ENCODE measurements around the gene SLC1A1.

The SLC1A1 gene

GRCh38 chr9:4569101-4569500, 78.8 kb downstream of the SLC1A1 start:
- DNase-seq (ENCODE audit: insufficient read length) (no peak), FAIRE-seq (no peak)

DNA sequence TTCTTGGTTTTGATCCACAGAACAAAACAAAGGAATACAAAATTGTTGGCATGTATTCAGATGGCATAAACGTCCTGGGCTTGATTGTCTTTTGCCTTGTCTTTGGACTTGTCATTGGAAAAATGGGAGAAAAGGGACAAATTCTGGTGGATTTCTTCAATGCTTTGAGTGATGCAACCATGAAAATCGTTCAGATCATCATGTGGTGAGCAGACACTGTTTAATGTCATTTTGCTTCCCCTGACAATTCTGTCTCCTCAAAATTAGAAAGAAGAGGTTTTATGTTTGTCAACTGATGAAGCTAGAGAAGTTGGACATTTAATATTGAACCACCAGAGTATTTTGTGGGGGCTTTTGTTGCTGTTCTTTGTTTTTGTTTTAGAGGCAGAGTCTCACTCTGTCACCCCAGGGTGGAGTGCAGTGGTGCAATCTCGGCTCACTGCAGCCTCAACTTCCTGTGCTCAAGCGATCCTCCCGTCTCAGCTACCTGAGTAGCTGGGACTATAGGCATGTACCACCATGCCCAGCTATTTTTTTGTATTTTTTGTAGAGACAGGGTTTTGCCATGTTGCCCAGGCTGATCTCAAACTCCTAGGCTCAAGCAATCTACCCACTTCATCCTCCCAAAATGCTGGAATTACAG, 82.0 kb downstream of the SLC1A1 start:
- TF ChIP-seq POLR2A (IDR thresholded peaks at IDR 0.05; ENCODE audit: low read depth, low read length) (no peak), TAF1 (IDR thresholded peaks at IDR 0.05; ENCODE audit: borderline replicate concordance, low read depth, low read length) (no peak), POLR2AphosphoS5 (IDR thresholded peaks at IDR 0.05; ENCODE audit: low read depth, low read length) (no peak)
- FAIRE-seq = no peak
- DNase-seq (ENCODE audit: insufficient read length) = no peak

More at GRCh38 chr9:4569101-4569500, 78.8 kb downstream of the SLC1A1 start:
- no peak for TF ChIP-seq TAF1 (IDR thresholded peaks at IDR 0.05; ENCODE audit: borderline replicate concordance, low read depth, low read length)
- no peak for TF ChIP-seq POLR2A (IDR thresholded peaks at IDR 0.05; ENCODE audit: low read depth, low read length)
- TF ChIP-seq POLR2AphosphoS5 (IDR thresholded peaks at IDR 0.05; ENCODE audit: low read depth, low read length) = no peak

DNA sequence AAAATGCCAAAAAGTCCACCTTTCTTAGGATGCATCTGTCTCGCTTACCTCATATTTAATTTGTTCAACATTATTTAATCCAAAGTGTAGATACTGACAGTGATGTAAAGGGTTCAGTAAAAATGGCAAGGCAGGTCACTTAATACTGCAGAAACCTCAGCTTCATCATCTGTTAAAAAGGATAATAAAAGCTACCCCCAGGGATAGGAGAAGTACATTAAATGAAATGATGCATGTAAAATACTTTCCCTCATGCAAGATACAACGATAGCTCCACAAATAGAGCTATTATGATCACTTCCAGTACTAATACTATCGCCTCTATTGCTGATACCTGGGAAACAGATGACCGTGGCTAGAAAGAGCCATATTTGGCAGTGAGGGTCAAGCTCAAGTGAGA, 82.9 kb downstream of the SLC1A1 start:
- no peak for TF ChIP-seq POLR2A (IDR thresholded peaks at IDR 0.05; ENCODE audit: low read depth, low read length)
- TF ChIP-seq TAF1 (IDR thresholded peaks at IDR 0.05; ENCODE audit: borderline replicate concordance, low read depth, low read length) = no peak
- TF ChIP-seq POLR2AphosphoS5 (IDR thresholded peaks at IDR 0.05; ENCODE audit: low read depth, low read length) = no peak
- FAIRE-seq = no peak
- no peak for DNase-seq (ENCODE audit: insufficient read length)

- TF ChIP-seq POLR2AphosphoS5 (IDR thresholded peaks at IDR 0.05; ENCODE audit: low read depth, low read length) (no peak), POLR2A (IDR thresholded peaks at IDR 0.05; ENCODE audit: low read depth, low read length) (no peak), TAF1 (IDR thresholded peaks at IDR 0.05; ENCODE audit: borderline replicate concordance, low read depth, low read length) (no peak)
- no peak for FAIRE-seq
- no peak for DNase-seq (ENCODE audit: insufficient read length)
Measured at GRCh38 chr9:4573634-4574389, 83.5 kb downstream of the SLC1A1 start.

DNA sequence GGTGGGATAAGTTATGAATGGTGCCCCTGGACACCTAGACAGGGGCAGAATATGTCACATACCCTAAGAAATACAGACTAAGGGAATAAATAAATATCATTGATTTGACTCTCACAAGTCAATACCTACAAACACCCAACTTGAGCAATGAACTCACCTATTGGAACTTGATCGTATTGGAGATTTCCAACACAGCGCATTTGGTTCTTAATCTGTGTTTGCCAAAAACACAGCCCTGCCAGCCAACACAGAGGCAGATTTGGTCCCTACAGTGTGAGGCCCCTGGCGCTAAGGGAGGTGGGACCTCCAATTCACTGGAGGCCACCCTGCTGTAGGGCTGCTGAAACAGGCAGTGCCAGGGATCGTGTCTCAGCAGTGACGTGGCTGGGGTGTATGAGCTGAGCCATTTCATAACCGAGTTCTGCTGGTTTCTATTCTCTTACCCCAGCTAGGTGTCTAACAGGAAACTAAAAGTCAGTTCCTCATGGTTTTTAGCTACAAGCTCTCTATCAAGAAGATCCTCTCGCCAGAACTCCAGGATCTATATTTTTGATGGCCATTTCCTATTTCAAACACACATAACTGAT, 84.5 kb downstream of the SLC1A1 start:
- FAIRE-seq (peak; percentile 14), DNase-seq (ENCODE audit: insufficient read length) (no peak)
- TF ChIP-seq TAF1 (IDR thresholded peaks at IDR 0.05; ENCODE audit: borderline replicate concordance, low read depth, low read length) (no peak), POLR2AphosphoS5 (IDR thresholded peaks at IDR 0.05; ENCODE audit: low read depth, low read length) (no peak), POLR2A (IDR thresholded peaks at IDR 0.05; ENCODE audit: low read depth, low read length) (no peak)

GRCh38 chr9:4575997-4576396, 85.7 kb downstream of the SLC1A1 start:
- no peak for TF ChIP-seq POLR2A (IDR thresholded peaks at IDR 0.05; ENCODE audit: low read depth, low read length)
- TF ChIP-seq TAF1 (IDR thresholded peaks at IDR 0.05; ENCODE audit: borderline replicate concordance, low read depth, low read length) = no peak
- no peak for TF ChIP-seq POLR2AphosphoS5 (IDR thresholded peaks at IDR 0.05; ENCODE audit: low read depth, low read length)
- FAIRE-seq (no peak), DNase-seq (ENCODE audit: insufficient read length) (no peak)

GRCh38 chr9:4576448-4576847, 86.2 kb downstream of the SLC1A1 start:
- FAIRE-seq = no peak
- DNase-seq (ENCODE audit: insufficient read length) = no peak
- TF ChIP-seq POLR2AphosphoS5 (IDR thresholded peaks at IDR 0.05; ENCODE audit: low read depth, low read length) (no peak), TAF1 (IDR thresholded peaks at IDR 0.05; ENCODE audit: borderline replicate concordance, low read depth, low read length) (no peak), POLR2A (IDR thresholded peaks at IDR 0.05; ENCODE audit: low read depth, low read length) (no peak)

DNA sequence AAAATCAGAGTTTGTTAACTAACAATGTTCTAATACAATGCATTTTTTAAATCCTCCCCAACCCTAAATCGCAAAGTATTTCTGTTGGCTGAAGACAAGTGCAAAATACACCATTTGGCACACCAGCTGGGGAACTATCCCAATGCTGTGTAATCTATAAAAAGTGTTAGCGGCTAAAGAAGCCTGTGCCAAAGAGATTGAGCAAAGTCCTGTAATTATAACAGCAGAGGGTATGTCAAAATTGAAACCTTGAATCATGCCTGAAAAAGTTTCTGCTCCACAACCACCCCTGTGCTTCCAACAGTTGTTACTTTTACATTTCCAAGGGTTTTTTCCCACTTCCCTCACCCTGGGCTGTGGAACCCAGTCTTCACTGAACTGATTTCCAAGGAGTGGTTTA, 88.7 kb downstream of the SLC1A1 start:
- no peak for DNase-seq (ENCODE audit: insufficient read length)
- no peak for FAIRE-seq
- TF ChIP-seq TAF1 (IDR thresholded peaks at IDR 0.05; ENCODE audit: borderline replicate concordance, low read depth, low read length) (no peak), POLR2AphosphoS5 (IDR thresholded peaks at IDR 0.05; ENCODE audit: low read depth, low read length) (no peak), POLR2A (IDR thresholded peaks at IDR 0.05; ENCODE audit: low read depth, low read length) (no peak)

- no peak for TF ChIP-seq POLR2AphosphoS5 (IDR thresholded peaks at IDR 0.05; ENCODE audit: low read depth, low read length)
- no peak for TF ChIP-seq POLR2A (IDR thresholded peaks at IDR 0.05; ENCODE audit: low read depth, low read length)
- no peak for TF ChIP-seq TAF1 (IDR thresholded peaks at IDR 0.05; ENCODE audit: borderline replicate concordance, low read depth, low read length)
- FAIRE-seq (no peak), DNase-seq (ENCODE audit: insufficient read length) (no peak)
Measured at GRCh38 chr9:4581035-4581760, 90.9 kb downstream of the SLC1A1 start.

DNA sequence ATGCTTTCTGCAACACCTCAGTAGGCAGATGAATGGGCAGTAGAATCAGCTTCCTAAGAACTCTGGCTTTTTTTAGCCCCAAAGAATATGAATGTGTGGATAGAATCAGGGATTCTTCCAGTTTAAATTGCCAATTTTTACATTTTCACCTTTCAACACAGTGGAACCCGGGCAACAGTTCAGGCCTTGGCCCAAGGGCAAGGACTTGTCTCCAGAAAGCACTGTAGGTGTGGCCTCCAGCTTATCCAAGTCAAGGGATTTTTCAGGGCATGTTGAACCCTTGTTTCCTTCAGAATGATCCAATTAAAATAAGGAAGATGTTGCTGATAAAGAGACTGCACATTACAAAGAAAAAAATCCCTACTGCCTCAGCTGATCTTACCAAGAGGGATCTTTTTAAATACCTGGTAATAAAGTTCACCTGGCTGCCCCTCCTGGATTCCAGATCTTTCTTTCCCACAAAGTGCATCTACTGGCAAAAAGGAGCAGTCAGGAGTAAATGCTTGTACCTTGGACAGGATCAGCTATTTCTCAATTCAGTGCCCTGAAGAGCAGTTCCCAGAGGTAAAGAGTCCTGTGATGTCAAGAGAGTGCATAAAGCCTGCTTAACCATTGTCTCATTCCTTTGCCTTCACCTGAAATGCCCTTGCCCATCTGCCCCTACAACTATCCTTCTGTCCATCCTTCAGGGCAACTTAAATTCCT, 91.7 kb downstream of the SLC1A1 start:
- DNase-seq (ENCODE audit: insufficient read length) (no peak), FAIRE-seq (no peak)
- TF ChIP-seq TAF1 (IDR thresholded peaks at IDR 0.05; ENCODE audit: borderline replicate concordance, low read depth, low read length) (no peak), POLR2AphosphoS5 (IDR thresholded peaks at IDR 0.05; ENCODE audit: low read depth, low read length) (no peak), POLR2A (IDR thresholded peaks at IDR 0.05; ENCODE audit: low read depth, low read length) (no peak)

GRCh38 chr9:4583001-4583400, 92.7 kb downstream of the SLC1A1 start:
- DNase-seq (ENCODE audit: insufficient read length) = no peak
- TF ChIP-seq POLR2AphosphoS5 (IDR thresholded peaks at IDR 0.05; ENCODE audit: low read depth, low read length) (no peak), POLR2A (IDR thresholded peaks at IDR 0.05; ENCODE audit: low read depth, low read length) (no peak), TAF1 (IDR thresholded peaks at IDR 0.05; ENCODE audit: borderline replicate concordance, low read depth, low read length) (no peak)
- no peak for FAIRE-seq
